Parathyroid adenoma (tissue), 2 donors: Measurements from ENCODE around the gene TMEM120A.

Source experiments
- H2AFZ ChIP-seq: fragments of 300-600 bp; sonication (generic); one replicate; pipeline ENCODE4 v1.7.0; 2017; ENCODE audit warnings: antibody characterized with exemption, mild to moderate bottlenecking
- H3K27ac ChIP-seq: fragments of 300-600 bp; sonication (generic); one replicate; pipeline ENCODE4 v1.7.0; 2017
- H3K27me3 ChIP-seq: fragments of 300-600 bp; sonication (generic); one replicate; pipeline ENCODE4 v1.7.0; 2017; ENCODE audit warnings: low read length; ENCODE audit not compliant: control insufficient read depth, insufficient read depth
- H3K36me3 ChIP-seq: fragments of 300-600 bp; sonication (generic); one replicate; pipeline ENCODE4 v1.7.0; 2017; ENCODE audit warnings: low read length; ENCODE audit not compliant: control insufficient read depth, insufficient read depth
- H3K4me1 ChIP-seq: fragments of 300-600 bp; sonication (generic); one replicate; pipeline ENCODE4 v1.7.0; 2017; ENCODE audit warnings: control low read depth
- H3K4me2 ChIP-seq: fragments of 300-600 bp; sonication (generic); one replicate; pipeline ENCODE4 v1.7.0; 2017; ENCODE audit warnings: low read length
- H3K4me3 ChIP-seq: fragments of 300-600 bp; sonication (generic); one replicate; pipeline ENCODE4 v1.7.0; 2017; ENCODE audit warnings: low read depth, low read length
- H3K79me2 ChIP-seq: fragments of 300-600 bp; sonication (generic); one replicate; pipeline ENCODE4 v1.7.0; 2017; ENCODE audit warnings: control low read depth
- H3K9ac ChIP-seq: fragments of 300-600 bp; sonication (generic); one replicate; pipeline ENCODE4 v1.7.0; 2017; ENCODE audit warnings: mild to moderate bottlenecking
- H3K9me3 ChIP-seq: fragments of 300-600 bp; sonication (generic); one replicate; pipeline ENCODE4 v1.7.0; 2017; ENCODE audit warnings: low read length; ENCODE audit not compliant: control insufficient read depth
- CTCF ChIP-seq: fragments of 300-600 bp; sonication (generic); IDR thresholded peaks from one replicate; pipeline ENCODE4 v1.7.0; 2017; ENCODE audit warnings: antibody characterized with exemption, mild to moderate bottlenecking
- donor health status: primary hyperparathyroidism.

The TMEM120A gene

GRCh38 chr7:75955331-75955955 lies 39.0 kb downstream of the TMEM120A start:
- H3K4me2 ChIP-seq = no peak overlapping the region
- H3K27ac ChIP-seq = no peak overlapping the region
- no peaks in the 10 kb centered on the region for H3K36me3 ChIP-seq
- H3K4me3 ChIP-seq = no peak overlapping the region
- H3K9ac ChIP-seq = no peak overlapping the region
- no peaks in the 10 kb centered on the region for H3K9me3 ChIP-seq
- H2AFZ ChIP-seq = no peak overlapping the region
- TF ChIP-seq CTCF = no peak
- H3K27me3 ChIP-seq = no peaks in the 10 kb centered on the region
- H3K79me2 ChIP-seq = peaks cover 10% of the 10 kb centered on the region
- H3K4me1 ChIP-seq = peaks cover 21% of the 10 kb centered on the region

- H3K4me1 ChIP-seq = peaks cover 18% of the 10 kb centered on the region
- H3K27ac ChIP-seq = no peak overlapping the region
- no peaks in the 10 kb centered on the region for H3K27me3 ChIP-seq
- peaks cover 18% of the 10 kb centered on the region for H3K79me2 ChIP-seq
- no peak overlapping the region for H3K4me3 ChIP-seq
- no peak for TF ChIP-seq CTCF
- H3K36me3 ChIP-seq = no peaks in the 10 kb centered on the region
- H3K9me3 ChIP-seq = no peaks in the 10 kb centered on the region
- H3K4me2 ChIP-seq = no peak overlapping the region
- no peak overlapping the region for H2AFZ ChIP-seq
- no peak overlapping the region for H3K9ac ChIP-seq
Measured at GRCh38 chr7:75953931-75954330, 40.5 kb downstream of the TMEM120A start.

DNA sequence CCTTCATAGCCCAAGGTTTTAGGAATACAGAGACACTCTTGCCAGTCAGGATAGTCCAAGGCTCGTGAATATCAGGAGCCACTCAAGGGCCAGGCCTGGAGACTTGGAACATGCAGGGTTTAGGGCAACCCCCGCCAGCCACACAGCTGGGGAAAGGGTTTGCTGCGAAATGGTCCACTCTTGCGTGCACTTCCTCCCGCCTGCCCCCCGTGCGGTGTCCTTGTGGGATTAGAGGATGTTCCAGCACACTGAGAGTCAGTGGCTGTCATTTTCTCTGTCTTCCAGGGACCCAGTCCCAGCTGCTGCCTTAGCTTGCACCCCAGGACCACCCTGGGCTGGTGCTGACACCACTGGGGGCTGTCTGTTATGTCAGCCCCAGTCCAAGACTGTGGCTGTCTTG lies 41.0 kb downstream of the TMEM120A start:
- Histone ChIP-seq H3K4me1 (peaks cover 13% of the 10 kb centered on the region), H3K9ac (no peak overlapping the region), H3K27me3 (no peaks in the 10 kb centered on the region), H3K36me3 (no peaks in the 10 kb centered on the region), H3K4me2 (no peak overlapping the region), H3K79me2 (peaks cover 23% of the 10 kb centered on the region), H2AFZ (no peak overlapping the region), H3K9me3 (no peaks in the 10 kb centered on the region), H3K27ac (no peak overlapping the region), H3K4me3 (no peak overlapping the region)
- no peak for TF ChIP-seq CTCF

DNA sequence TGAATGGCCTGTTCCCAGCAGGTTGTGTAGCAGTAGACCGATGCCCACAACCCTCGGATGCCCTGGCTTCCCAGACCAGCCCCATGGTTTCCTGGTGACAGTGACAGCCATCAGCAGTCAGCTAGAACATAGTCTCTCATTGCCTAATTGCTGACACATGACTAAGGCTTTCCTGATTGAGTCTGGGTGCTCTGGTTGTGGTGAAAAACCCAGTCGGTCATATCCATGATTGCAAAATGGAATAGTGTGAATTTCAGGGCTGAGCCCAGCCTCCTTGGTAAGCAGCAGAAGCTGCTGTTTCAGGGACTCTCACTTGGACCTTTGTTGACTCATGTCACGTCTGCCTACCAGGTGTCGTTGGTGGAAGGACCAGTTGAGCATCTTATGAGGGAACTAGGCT lies 42.9 kb downstream of the TMEM120A start:
- no peak overlapping the region for H3K4me3 ChIP-seq
- no peak overlapping the region for H2AFZ ChIP-seq
- H3K9me3 ChIP-seq = no peaks in the 10 kb centered on the region
- peaks cover 34% of the 10 kb centered on the region for H3K79me2 ChIP-seq
- no peak overlapping the region for H3K27ac ChIP-seq
- H3K36me3 ChIP-seq = no peaks in the 10 kb centered on the region
- H3K4me1 ChIP-seq = peaks cover under 1% of the 10 kb centered on the region
- no peak overlapping the region for H3K4me2 ChIP-seq
- H3K9ac ChIP-seq = no peak overlapping the region
- no peak for TF ChIP-seq CTCF
- no peaks in the 10 kb centered on the region for H3K27me3 ChIP-seq

DNA sequence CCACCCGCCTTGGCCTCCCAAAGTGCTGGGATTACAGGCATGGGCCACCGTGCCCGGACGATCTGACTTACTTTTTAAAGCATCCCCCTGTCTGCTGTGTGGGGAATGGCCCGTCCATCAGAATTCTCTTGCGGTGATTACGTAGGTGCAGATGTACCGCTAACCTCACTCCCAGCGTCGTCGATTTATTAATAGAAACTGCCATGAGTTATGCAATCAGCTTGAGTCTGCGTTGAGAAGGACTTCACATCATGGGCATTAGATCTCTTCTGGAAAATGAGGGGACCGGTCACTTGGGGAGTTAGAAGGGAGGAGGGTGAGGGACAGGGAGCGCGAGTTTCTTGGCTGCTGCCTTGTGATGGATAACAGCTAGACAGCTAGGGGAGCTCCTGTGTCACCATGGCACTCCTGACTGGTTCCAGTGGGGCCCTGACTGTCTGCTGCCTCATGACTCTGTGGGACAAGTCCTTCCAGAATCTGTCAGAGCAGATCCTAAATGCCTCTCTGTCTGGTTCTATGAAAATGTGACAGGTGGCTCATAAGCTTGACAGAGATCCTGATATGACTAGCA lies 44.2 kb downstream of the TMEM120A start:
- no peak overlapping the region for H3K9ac ChIP-seq
- H2AFZ ChIP-seq = no peak overlapping the region
- peaks cover 42% of the 10 kb centered on the region for H3K79me2 ChIP-seq
- no peaks in the 10 kb centered on the region for H3K36me3 ChIP-seq
- H3K27ac ChIP-seq = no peak overlapping the region
- H3K4me2 ChIP-seq = no peak overlapping the region
- H3K4me3 ChIP-seq = no peak overlapping the region
- no peak for TF ChIP-seq CTCF
- H3K4me1 ChIP-seq = peaks cover 12% of the 10 kb centered on the region
- H3K9me3 ChIP-seq = no peaks in the 10 kb centered on the region
- H3K27me3 ChIP-seq = no peaks in the 10 kb centered on the region
